Psoas muscle (tissue), 8 donors: ENCODE measurements around the gene TENT4B. TPM values are rescaled to one million over a fixed set of nuclear protein-coding genes. Genes with fewer than 3 reads are reported as not detected.

Source experiments
- ATAC-seq, 4 donors: fragments of 200-7000 bp; cut with Tn5 transposase; one replicate each; pipeline ENCODE4 v1.9.1; 2020; ENCODE audit warnings: moderate library complexity in 3 of 4, mild to moderate bottlenecking in 2 of 4
- DNase-seq, 2 donors: peaks; one replicate each; pipeline ENCODE4 v3.0.0-alpha.2; 2020
- H3K27ac ChIP-seq: fragments of 200-600 bp; one replicate; pipeline ENCODE4 v1.8.0; 2022
- H3K27me3 ChIP-seq, 3 donors: fragments of 200-600 bp in 1 of 3; one replicate each; pipeline versions ENCODE4 v1.6.1 to v1.8.0; 2013 to 2022; ENCODE audit warnings: low read length in 2 of 3, mild to moderate bottlenecking in 2 of 3, moderate library complexity in 1 of 3; ENCODE audit not compliant: insufficient read depth in 3 of 3
- H3K36me3 ChIP-seq, 2 donors: fragments of 200-600 bp in 1 of 2; one replicate each; pipeline versions ENCODE4 v1.6.1 to v1.8.0; 2013 to 2022; ENCODE audit warnings: low read depth in 1 of 2, mild to moderate bottlenecking in 1 of 2, moderate library complexity in 1 of 2; ENCODE audit not compliant: insufficient read depth in 1 of 2
- H3K4me1 ChIP-seq: fragments of 200-600 bp; one replicate; pipeline ENCODE4 v1.8.0; 2022
- H3K4me3 ChIP-seq: fragments of 200-600 bp; one replicate; pipeline ENCODE4 v1.8.0; 2022; ENCODE audit warnings: mild to moderate bottlenecking
- H3K9me3 ChIP-seq: fragments of 200-600 bp; one replicate; pipeline ENCODE4 v1.8.0; 2022
- WGBS, 3 donors: extraction: QIAGEN DNeasy Blood & Tissue Kit; methylation state at CpG; one replicate each; pipeline versions ENCODE4 v1.1.6 to v1.1.7; 2013; 5-methylcytosine and 5-hydroxymethylcytosine counted together
- intact Hi-C, 2 donors: fragments of 100-400 bp; cut with DNase I; formaldehyde crosslinking; loops; one replicate each; pipeline versions ENCODE4 v1.11.0 to v1.14.2; 2022
- polyA plus RNA-seq, 3 donors: library from polyadenylated mRNA; stranded (reverse); fragments of 200-250 nt; gene quantifications; one replicate each; pipeline ENCODE4 v1.2.3, GENCODE V29; 2013
- total RNA-seq, 4 donors: library from RNA; stranded (reverse); fragmentation: NEBNext Ultra II Directional in 2 of 4; extraction: Animal tissue kit (Norgen Biotek cat#: 25700) in 2 of 4; gene quantifications; one replicate each; pipeline versions ENCODE4 v1.2.1 to v1.2.4, GENCODE V29; 2021 to 2023
- TF ChIP-seq, protein P1 (sequence below): fragments of 200-600 bp; IDR thresholded peaks from one replicate; pipeline ENCODE4 v1.8.0; 2022; ENCODE audit warnings: antibody characterized with exemption
- donor health status: healthy with polysubstance abuse.
- donor health status: DM: no; HTN: no; CAD: no; lungs with moderate emphysema.
- donor health status: Bipolar disorder and iron deficiency.
- donor health status: healthy.
- donor health status: DM: yes; HTN: yes; CAD: no.
- donor health status: DM: no; HTN: no; CAD: no.
- donor health status: DM: no; HTN: no; CAD: no.
- donor health status: DM: yes; HTN: yes; CAD: no.

Gene TENT4B
- total and polyA plus RNA-seq, 7 donors, result 3.5 to 9.7 (median 7.1) TPM

DNA sequence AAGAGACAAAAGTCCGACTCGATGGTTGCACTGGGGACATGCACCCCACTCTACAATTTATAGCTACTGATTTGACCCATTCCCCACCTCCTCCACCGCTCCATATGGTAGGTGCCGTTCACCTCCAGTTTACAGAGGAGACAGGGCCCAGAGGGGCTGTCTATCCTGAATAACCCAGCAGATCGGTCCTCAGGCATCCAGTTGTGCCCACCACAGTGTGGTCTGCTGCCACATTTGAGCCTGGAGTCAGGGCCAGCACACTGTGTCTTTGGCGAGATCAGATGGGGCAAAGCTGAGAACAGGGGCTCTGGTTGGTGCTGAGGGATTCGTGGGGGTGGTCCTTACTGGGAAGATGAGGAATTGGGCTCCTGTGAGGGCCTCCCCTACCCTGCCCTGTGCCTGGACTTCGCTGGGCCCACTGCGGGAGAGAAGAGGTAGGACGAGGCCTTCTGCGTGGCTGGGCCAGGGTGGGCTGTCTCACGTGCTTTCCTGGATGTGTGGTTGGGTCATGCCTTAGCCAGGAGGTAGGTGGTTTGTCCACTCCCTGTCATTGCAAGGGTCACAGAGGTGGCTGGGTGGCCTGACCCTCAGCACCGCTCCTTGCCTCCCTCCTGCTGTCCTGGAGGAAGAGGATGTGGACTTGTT is 116.1 kb downstream of the TENT4B start:
- H3K4me3 ChIP-seq, result no peak overlapping the region
- H3K9me3 ChIP-seq, result no peaks in the 10 kb centered on the region
- no peak overlapping the region for H3K27ac ChIP-seq
- peak in 1 of 2 donors; percentile 22 for DNase-seq
- no peaks in the 10 kb centered on the region for H3K36me3 ChIP-seq
- intact Hi-C loops, result no loop called here
- WGBS, 3 donors, result 90 to 97% (median 93%) methylated on average over 13 of the region's 13 CpGs
- ATAC-seq, result no peak
- TF ChIP-seq, protein P1, sequence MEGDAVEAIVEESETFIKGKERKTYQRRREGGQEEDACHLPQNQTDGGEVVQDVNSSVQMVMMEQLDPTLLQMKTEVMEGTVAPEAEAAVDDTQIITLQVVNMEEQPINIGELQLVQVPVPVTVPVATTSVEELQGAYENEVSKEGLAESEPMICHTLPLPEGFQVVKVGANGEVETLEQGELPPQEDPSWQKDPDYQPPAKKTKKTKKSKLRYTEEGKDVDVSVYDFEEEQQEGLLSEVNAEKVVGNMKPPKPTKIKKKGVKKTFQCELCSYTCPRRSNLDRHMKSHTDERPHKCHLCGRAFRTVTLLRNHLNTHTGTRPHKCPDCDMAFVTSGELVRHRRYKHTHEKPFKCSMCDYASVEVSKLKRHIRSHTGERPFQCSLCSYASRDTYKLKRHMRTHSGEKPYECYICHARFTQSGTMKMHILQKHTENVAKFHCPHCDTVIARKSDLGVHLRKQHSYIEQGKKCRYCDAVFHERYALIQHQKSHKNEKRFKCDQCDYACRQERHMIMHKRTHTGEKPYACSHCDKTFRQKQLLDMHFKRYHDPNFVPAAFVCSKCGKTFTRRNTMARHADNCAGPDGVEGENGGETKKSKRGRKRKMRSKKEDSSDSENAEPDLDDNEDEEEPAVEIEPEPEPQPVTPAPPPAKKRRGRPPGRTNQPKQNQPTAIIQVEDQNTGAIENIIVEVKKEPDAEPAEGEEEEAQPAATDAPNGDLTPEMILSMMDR, result no peak
- H3K4me1 ChIP-seq, result no peaks in the 10 kb centered on the region
- peaks cover 0 to 2% (median 0%) of the 10 kb centered on the region in 3 donors for H3K27me3 ChIP-seq

DNA sequence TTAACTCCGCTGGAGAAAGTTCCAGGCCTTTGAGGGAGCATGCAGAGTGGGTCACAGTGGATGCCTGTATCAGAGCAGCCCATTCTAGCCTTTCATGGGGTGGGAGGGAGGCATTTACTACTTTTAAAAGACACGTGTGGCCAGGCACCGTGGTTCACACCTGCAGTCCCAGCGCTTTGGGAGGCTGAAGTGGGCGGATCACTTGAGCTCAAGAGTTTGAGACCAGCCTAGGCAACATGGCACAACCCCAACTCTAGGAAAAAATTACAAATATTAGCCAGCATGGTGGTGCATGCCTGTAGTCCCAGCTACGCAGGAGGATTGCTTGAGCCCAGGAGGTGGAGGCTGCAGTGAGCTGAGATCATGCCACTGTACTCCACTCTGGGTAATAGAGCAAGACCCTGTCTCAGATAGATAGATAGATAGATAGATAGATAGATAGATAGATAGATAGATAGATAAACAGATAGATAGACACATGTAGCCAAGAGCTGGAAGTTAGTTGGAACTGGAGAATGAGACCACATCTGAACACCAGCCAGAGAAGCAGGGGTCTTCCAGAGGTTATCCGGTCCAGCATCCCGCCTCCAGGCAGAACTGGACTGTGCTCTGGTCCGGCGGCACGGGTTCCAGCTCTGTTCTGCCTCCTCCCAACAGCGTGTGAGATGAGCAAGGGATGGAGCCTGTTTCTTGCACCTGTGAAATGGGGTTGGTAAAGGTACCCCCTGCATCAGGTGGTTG is 116.8 kb downstream of the TENT4B start:
- no peaks in the 10 kb centered on the region for H3K36me3 ChIP-seq
- no peaks in the 10 kb centered on the region for H3K9me3 ChIP-seq
- intact Hi-C loops, result no loop called here
- H3K4me3 ChIP-seq, result no peak overlapping the region
- H3K4me1 ChIP-seq, result no peaks in the 10 kb centered on the region
- 79 to 93% (median 82%) methylated on average over 12 of the region's 12 CpGs for WGBS, 3 donors
- H3K27me3 ChIP-seq, result peaks cover 0 to 2% (median 0%) of the 10 kb centered on the region in 3 donors
- H3K27ac ChIP-seq, result no peak overlapping the region
- ATAC-seq (no peak), DNase-seq (peak in 1 of 2 donors; percentile 29)
- TF ChIP-seq, protein P1, result no peak

DNA sequence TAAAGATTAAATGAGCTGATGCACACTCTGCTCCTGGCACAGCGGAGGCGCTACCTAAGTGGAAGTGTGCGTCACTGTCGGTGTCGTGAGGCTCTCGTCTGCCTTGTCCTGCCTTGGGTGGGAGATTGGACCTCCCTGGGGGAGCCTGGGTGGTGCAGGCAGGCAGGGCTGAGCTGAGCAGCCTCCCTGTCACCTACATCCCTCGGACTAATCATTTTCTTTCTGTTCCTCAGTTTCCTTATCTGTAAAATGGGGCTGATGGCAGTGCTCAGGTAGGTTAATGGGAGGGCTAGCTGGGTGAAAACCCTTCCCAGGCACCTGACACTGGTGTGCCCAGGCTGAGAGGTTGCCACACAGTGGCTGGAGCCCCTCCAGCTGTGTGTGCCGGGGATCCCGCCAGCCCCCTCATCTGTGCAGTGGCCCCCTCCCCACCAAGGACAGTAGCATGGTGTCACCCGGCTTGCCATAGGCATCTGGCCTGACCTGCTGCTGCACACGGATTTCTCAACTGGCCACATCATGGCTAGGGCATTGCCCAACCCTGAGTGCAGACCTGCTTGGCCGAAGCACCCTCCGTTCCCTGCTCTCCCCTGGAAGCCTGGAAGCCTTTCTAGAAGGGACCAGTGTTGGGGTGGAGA is 117.5 kb downstream of the TENT4B start:
- TF ChIP-seq, protein P1, result no peak
- DNase-seq, result peak in 1 of 2 donors; percentile 33
- Histone ChIP-seq H3K4me1 (no peaks in the 10 kb centered on the region), H3K27ac (no peak overlapping the region), H3K27me3 (peaks cover 0 to 2% (median 0%) of the 10 kb centered on the region in 3 donors), H3K36me3 (no peaks in the 10 kb centered on the region), H3K4me3 (no peak overlapping the region), H3K9me3 (no peaks in the 10 kb centered on the region)
- 80 to 91% (median 82%) methylated on average over 13 of the region's 13 CpGs for WGBS, 3 donors
- ATAC-seq, result peak in 1 of 4 donors; percentile 29
- intact Hi-C loops, result no loop called here

DNA sequence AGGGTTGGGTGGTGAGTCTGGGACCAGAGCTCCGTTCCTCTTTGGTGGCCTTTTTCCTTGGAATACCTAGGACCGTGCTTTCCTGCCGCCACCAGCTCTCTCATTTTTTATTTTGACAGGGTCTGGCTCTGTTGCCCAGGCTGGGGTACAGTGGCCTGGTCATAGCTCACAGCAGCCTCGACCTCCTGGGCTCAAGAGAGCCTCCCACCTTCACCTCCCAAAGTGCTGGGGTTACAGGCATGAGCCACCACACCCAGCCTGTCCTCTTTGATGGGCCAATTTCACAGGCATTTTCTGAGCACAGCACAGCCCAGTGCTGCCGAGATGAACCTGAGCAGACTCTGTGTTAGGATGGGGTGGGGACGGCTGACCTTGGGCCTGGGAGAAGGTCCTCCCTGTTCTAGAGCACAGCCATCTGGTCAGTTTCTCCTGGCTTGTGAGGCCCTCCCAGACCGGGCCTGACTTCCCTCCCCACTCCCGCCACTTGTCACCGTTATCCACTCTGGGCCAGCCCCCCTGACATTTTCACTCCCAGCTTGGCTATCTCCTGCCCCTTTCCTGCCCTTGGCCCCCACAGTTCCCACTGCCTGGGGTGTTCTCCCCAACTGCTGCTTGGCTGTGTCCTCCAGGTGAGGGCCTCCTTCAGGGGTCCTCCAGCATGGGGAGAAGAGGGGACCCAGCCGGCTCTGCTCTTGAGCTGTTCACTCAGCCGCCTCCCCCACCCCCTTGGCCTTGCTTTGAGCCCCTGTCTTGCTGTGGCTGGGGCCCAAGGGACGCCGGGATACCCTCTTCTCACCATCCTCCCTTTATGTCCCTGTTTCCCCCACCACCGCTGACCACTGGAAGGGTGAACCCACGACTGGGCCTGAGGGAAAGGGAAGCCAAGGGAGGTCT is 118.3 kb downstream of the TENT4B start:
- no peaks in the 10 kb centered on the region for H3K4me1 ChIP-seq

More for the DNA sequence above, 118.3 kb downstream of the TENT4B start:
- no peaks in the 10 kb centered on the region for H3K27me3 ChIP-seq
- ATAC-seq, result no peak
- TF ChIP-seq, protein P1, result no peak
- 72 to 87% (median 76%) methylated on average over 14 to 15 of the region's 15 CpGs for whole genome bisulfite sequencing, 3 donors
- DNase-seq, result peak in 1 of 2 donors; percentile 47
- no peaks in the 10 kb centered on the region for H3K9me3 ChIP-seq
- no peak overlapping the region for H3K27ac ChIP-seq
- no peaks in the 10 kb centered on the region for H3K36me3 ChIP-seq
- intact Hi-C loops, result no loop called here
- H3K4me3 ChIP-seq, result no peak overlapping the region
